Measurements from ENCODE around the gene TIGD3. TPM values are rescaled to one million over a fixed set of nuclear protein-coding genes. Genes with fewer than 3 reads are reported as not detected.
A peak's percentile ranks its signal among the peaks of the same experiment; 100 is the strongest.

The TIGD3 gene
- total and polyA plus RNA-seq, 10 of the 15 experiments (the other 5 are each of a cell fraction or from before 2014, with no cell fraction given), result 0.13 to 1.4 (median 0.57) TPM

DNA sequence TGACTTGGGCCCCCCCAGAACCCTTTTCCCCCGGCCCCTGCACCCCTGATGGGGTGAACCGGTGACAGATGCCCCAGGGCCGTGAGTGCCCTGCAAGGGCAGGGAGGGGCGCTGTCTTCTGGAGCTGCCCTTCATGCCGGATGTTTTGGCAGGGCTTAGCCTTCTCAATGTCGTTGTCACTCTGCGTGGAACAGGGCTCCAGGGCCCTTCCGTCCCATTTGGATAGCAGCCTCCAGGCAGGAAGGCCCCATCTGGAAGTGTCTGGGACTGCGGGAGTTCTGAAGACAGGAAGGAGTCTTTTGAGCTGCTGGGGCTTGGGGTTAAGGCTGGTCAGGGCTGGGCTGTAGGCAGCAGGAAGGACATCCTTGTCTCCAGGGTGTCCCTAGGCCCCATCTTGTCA lies 36.4 kb downstream of the TIGD3 start:
- no peak for TF ChIP-seq STAT1 (conservative IDR thresholded peaks at IDR 0.05)
- no peak for TF ChIP-seq IKZF2 (IDR thresholded peaks at IDR 0.05)
- TF ChIP-seq, protein P1, sequence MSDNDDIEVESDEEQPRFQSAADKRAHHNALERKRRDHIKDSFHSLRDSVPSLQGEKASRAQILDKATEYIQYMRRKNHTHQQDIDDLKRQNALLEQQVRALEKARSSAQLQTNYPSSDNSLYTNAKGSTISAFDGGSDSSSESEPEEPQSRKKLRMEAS (IDR thresholded peaks at IDR 0.05; ENCODE audit: low read depth, low read length), result no peak
- no peak for TF ChIP-seq NFXL1 (IDR thresholded peaks at IDR 0.05; ENCODE audit: borderline replicate concordance)
- Histone ChIP-seq H3K27me3 (replicated peaks in 1 of 2; ENCODE audit: control insufficient read depth in 2 of 2, insufficient read depth in 2 of 2, low read length in 1 of 2) (no peaks in the 10 kb centered on the region), H3K9ac (ENCODE audit: control insufficient read depth, insufficient read depth, low read length) (no peak overlapping the region; the same call in 1 of the 2 replicates), H3K4me2 (ENCODE audit: control insufficient read depth, insufficient read depth) (peak overlapping the region; percentile 45), H3K9me3 (replicated peaks; ENCODE audit: control insufficient read depth, insufficient read depth, low read length) (no peaks in the 10 kb centered on the region), H3K36me3 (ENCODE audit: control insufficient read depth in 2 of 2, insufficient read depth in 2 of 2, low read length in 1 of 2) (peaks cover 5 to 18% of the 10 kb centered on the region in 2 experiments), H3K79me2 (ENCODE audit: control insufficient read depth, insufficient read depth, low read length) (peaks cover 51% of the 10 kb centered on the region), H3K27ac (ENCODE audit: control insufficient read depth, insufficient read depth) (peak overlapping the region; percentile 30; the same call in 1 of the 2 replicates), H3K4me3 (peak overlapping the region; percentile 50; the same call in 1 of the 2 replicates), H4K20me1 (ENCODE audit: control insufficient read depth, insufficient read depth) (no peaks in the 10 kb centered on the region; the same call in 1 of the 2 replicates), H3K4me1 (ENCODE audit: control insufficient read depth, insufficient read depth, low read length) (peaks cover 31% of the 10 kb centered on the region), H2AFZ (ENCODE audit: control insufficient read depth, low read depth, low read length) (no peak overlapping the region)
- in situ Hi-C loops (cut with MboI), result no loop called here
- RAD21 ChIA-PET (ENCODE audit: unreplicated experiment), result interaction anchor here (2.0 kb wide), 1 partner anchor 25 kb away, joined by 8 read pairs; no protein-coding TSS in a partner anchor
- 91% methylated on average over 9 of the region's 9 CpGs for WGBS (ENCODE audit: insufficient coverage, insufficient replicate concordance, low lambda C conversion rate, missing lambda C conversion rate)
- ATAC-seq, result no peak
- SMC1A ChIA-PET (ENCODE audit: uncharacterized antibody, unreplicated experiment), result interaction anchor here (1.4 kb wide), 1 partner anchor 20 kb away, joined by 4 read pairs; no protein-coding TSS in a partner anchor
- DNase-seq (ENCODE audit: low read depth, low spot score), result no peak
- FAIRE-seq, result no peak
- POLR2A ChIA-PET, result interaction anchor here (0.5 to 1.6 kb wide), 6 partner anchors 10 to 156 kb away, joined by 3 to 5 read pairs (median 3); no protein-coding TSS in a partner anchor
- no TSS peak for BruUV-seq (replicated peaks)
- CTCF ChIA-PET, result interaction anchor here (0.6 to 6.0 kb wide), 10 partner anchors 8 to 397 kb away, joined by 3 to 34 read pairs (median 3); no protein-coding TSS in a partner anchor
- intact Hi-C loops (cut with micrococcal nuclease; ENCODE audit: unreplicated experiment), result no loop called here

DNA sequence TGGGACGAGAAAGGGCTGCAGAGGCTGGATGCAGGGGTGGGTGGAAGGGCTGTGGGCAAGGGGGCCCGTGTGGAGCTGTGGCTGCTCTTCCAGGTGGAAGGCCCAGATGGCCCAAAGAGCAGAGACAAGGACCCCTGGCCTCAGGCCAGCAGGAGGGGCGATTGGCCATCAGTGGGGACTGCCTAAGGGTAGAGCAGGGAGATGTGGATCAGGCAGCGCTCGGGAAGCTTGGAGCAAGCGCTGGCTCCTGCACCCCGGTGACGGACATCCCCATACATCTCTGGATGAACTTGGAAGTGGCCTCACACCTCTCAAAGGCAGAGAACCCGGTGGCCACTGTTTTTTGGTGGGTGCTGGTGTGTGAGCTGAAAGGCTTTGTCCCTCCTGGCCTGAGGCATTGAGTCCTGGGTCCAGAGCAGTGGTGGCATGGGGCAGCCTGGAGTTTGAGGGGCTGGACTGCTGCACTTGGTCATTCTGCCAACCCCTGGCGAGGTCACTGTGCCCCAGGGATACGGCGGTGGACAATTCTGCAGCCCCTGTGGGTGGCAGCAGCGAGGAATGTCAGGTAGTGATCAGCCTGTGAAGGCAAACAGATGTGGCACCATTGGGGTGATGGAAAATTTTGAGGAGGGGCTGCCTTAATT lies 37.8 kb downstream of the TIGD3 start:
- POLR2A ChIA-PET, result interaction anchor here (1.3 kb wide), 2 partner anchors 11 to 14 kb away, joined by 3 to 5 read pairs; no protein-coding TSS in a partner anchor
- DNase-seq (ENCODE audit: low read depth, low spot score) (no peak), ATAC-seq (no peak), FAIRE-seq (no peak)
- Histone ChIP-seq H2AFZ (ENCODE audit: control insufficient read depth, low read depth, low read length) (no peak overlapping the region), H3K4me3 (no peak overlapping the region), H3K9ac (ENCODE audit: control insufficient read depth, insufficient read depth, low read length) (no peak overlapping the region), H3K36me3 (ENCODE audit: control insufficient read depth in 2 of 2, insufficient read depth in 2 of 2, low read length in 1 of 2) (peaks cover 6 to 26% of the 10 kb centered on the region in 2 experiments), H3K9me3 (replicated peaks; ENCODE audit: control insufficient read depth, insufficient read depth, low read length) (no peaks in the 10 kb centered on the region), H3K4me2 (ENCODE audit: control insufficient read depth, insufficient read depth) (no peak overlapping the region), H3K4me1 (ENCODE audit: control insufficient read depth, insufficient read depth, low read length) (peaks cover 28% of the 10 kb centered on the region), H3K27me3 (replicated peaks in 1 of 2; ENCODE audit: control insufficient read depth in 2 of 2, insufficient read depth in 2 of 2, low read length in 1 of 2) (no peaks in the 10 kb centered on the region), H3K27ac (ENCODE audit: control insufficient read depth, insufficient read depth) (no peak overlapping the region; the same call in 1 of the 2 replicates), H4K20me1 (ENCODE audit: control insufficient read depth, insufficient read depth) (no peaks in the 10 kb centered on the region; the same call in 1 of the 2 replicates), H3K79me2 (ENCODE audit: control insufficient read depth, insufficient read depth, low read length) (peaks cover 39% of the 10 kb centered on the region)
- 85% methylated on average over 13 of the region's 13 CpGs for WGBS (ENCODE audit: insufficient coverage, insufficient replicate concordance, low lambda C conversion rate, missing lambda C conversion rate)
- RAD21 ChIA-PET (ENCODE audit: unreplicated experiment), result interaction anchor here (2.0 kb wide), 1 partner anchor 24 kb away, joined by 8 read pairs; no protein-coding TSS in a partner anchor
- TF ChIP-seq POU2F2 (IDR thresholded peaks at IDR 0.05; ENCODE audit: borderline replicate concordance, low read depth, low read length) (no peak), SUPT20H (IDR thresholded peaks at IDR 0.05; ENCODE audit: borderline replicate concordance, control insufficient read depth, low read depth, low read length) (no peak)
- BruUV-seq (replicated peaks), result no TSS peak
- intact Hi-C loops (cut with micrococcal nuclease; ENCODE audit: unreplicated experiment) (no loop called here), in situ Hi-C loops (cut with MboI) (no loop called here)
- CTCF ChIA-PET, result interaction anchor here (1.1 to 2.2 kb wide), 4 partner anchors 9 to 25 kb away, joined by 3 to 5 read pairs (median 4); no protein-coding TSS in a partner anchor
- SMC1A ChIA-PET (ENCODE audit: uncharacterized antibody, unreplicated experiment), result no interaction called here
